Measurements from ENCODE around the gene BIRC7. TPM values are rescaled to one million over a fixed set of nuclear protein-coding genes. Genes with fewer than 3 reads are reported as not detected.

Gene BIRC7
- total RNA-seq, 1 donor from 2014 or later: 1.2 TPM

DNA sequence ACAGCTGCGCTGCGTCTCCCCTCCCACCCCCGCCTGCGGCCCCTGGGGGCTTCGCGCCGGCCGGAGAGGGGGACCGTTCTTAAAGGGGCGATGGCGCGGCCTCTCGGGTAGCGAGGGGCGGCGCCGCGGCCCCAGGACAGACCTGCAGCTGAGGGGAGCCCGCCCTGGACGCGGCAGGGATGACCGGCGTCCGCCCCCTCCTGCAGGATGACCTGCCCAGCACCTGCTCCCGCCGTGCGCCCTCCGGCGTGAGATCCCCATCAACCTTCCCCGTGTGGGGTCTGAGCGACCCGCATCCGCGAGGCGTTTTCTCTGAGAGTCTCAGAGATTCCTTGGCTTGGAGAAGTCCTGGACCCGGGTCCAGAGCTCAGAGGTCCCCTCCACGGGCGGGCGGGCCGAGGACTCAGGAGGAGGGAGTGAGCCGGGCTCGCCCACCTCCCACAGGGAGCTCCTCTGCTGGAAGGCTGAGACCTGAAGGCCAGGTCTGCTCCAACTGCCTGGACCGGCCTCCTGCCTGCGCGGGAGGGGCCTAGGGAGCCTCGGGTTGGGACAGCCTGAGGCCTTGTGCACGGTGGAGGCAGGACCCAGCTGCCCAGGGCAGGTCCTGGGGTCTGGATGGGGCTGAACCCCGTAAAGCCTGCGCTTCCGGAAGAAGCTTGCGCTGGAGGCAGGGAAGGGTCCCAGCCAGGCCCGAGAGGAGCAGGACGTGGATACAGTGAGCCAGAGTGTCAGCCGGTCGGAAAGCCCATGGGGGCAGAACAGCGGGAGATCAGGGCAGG lies 19.1 kb downstream of the BIRC7 start:
- peaks cover 26% of the 10 kb centered on the region for H3K4me1 Mint-ChIP-seq (ENCODE audit: unreplicated experiment)
- peaks cover 39% of the 10 kb centered on the region for H3K27me3 Mint-ChIP-seq
- TF ChIP-seq CTCF (conservative IDR thresholded peaks at IDR 0.05): no peak
- H3K4me3 Mint-ChIP-seq: peak overlapping the region; percentile 84
- no peaks in the 10 kb centered on the region for H3K9me3 Mint-ChIP-seq
- no peak overlapping the region for H3K27ac Mint-ChIP-seq
- DNase-seq (ENCODE audit: extremely low spot score, unreplicated experiment): no peak
- H3K36me3 Mint-ChIP-seq: no peaks in the 10 kb centered on the region

DNA sequence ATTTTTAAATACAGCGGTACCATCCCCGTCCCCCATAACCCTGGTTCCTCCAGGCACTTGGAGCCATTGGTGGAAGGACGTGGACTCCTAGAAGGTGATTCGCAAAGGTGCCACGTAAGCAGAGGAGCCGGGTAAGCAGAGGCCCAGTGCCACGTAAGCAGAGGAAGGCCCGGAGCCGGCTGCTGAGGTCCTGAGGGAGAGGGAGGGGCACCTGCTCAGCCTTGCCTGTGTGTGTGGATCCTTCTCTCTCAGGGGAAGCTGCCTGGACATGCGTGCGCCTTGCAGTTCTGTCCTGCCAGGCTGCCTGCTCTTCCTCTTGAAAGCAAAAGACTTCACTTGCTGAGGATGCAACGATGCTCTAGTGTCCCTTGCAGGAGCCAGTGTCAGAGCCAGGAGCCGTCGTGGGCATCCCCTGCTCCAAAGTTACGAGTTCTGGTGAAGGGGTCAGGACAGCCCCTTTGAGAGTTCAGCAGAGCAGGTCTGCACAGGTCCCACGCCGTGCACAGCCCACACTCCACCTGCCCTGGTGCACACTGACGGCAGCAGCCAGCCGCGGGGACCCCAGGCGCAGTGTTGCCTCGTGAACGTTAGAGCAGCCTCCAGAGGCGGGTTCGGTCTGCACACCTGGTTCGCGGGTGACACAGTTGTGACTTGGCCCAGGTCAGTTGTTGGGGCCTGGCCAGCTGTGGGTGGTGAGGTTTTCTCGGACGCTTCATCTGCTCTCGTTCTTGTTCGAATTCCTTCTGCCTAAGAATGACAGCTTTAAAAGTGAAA lies 20.4 kb downstream of the BIRC7 start:
- no peak for TF ChIP-seq CTCF (conservative IDR thresholded peaks at IDR 0.05)
- no peaks in the 10 kb centered on the region for H3K36me3 Mint-ChIP-seq
- peaks cover 35% of the 10 kb centered on the region for H3K27me3 Mint-ChIP-seq

GRCh38 chr20:63256954-63257353 lies 21.2 kb downstream of the BIRC7 start:
- Mint-ChIP-seq H3K27ac (no peak overlapping the region), H3K27me3 (peaks cover 32% of the 10 kb centered on the region), H3K4me3 (no peak overlapping the region), H3K36me3 (no peaks in the 10 kb centered on the region), H3K4me1 (ENCODE audit: unreplicated experiment) (peaks cover 32% of the 10 kb centered on the region), H3K9me3 (no peaks in the 10 kb centered on the region)
- TF ChIP-seq CTCF (conservative IDR thresholded peaks at IDR 0.05): no peak
- DNase-seq (ENCODE audit: extremely low spot score, unreplicated experiment): no peak

More for the DNA sequence above, 20.4 kb downstream of the BIRC7 start:
- peak overlapping the region; percentile 67 for H3K27ac Mint-ChIP-seq
- H3K4me3 Mint-ChIP-seq: peak overlapping the region; percentile 64
- H3K9me3 Mint-ChIP-seq: no peaks in the 10 kb centered on the region
- no peak for DNase-seq (ENCODE audit: extremely low spot score, unreplicated experiment)
- peaks cover 26% of the 10 kb centered on the region for H3K4me1 Mint-ChIP-seq (ENCODE audit: unreplicated experiment)

DNA sequence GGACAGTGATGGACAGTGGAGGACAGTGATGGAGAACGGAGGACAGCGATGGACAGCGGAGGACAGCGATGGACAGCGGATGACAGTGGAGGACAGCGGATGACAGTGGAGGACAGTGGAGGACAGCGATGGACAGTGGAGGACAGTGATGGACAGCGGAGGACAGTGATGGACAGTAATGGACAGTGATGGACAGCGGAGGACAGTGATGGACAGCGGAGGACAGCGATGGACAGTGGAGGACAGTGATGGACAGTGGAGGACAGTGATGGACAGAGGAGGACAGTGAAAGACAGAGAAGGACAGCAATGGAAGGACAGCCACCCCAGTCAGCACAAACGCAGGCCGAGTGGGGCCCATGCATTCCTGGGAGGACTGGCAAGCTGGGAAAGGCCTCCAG lies 21.9 kb downstream of the BIRC7 start:
- Mint-ChIP-seq H3K4me3 (no peak overlapping the region), H3K9me3 (no peaks in the 10 kb centered on the region), H3K36me3 (no peaks in the 10 kb centered on the region), H3K4me1 (ENCODE audit: unreplicated experiment) (peaks cover 32% of the 10 kb centered on the region), H3K27ac (no peak overlapping the region), H3K27me3 (peaks cover 25% of the 10 kb centered on the region)
- TF ChIP-seq CTCF (conservative IDR thresholded peaks at IDR 0.05): no peak
- no peak for DNase-seq (ENCODE audit: extremely low spot score, unreplicated experiment)

DNA sequence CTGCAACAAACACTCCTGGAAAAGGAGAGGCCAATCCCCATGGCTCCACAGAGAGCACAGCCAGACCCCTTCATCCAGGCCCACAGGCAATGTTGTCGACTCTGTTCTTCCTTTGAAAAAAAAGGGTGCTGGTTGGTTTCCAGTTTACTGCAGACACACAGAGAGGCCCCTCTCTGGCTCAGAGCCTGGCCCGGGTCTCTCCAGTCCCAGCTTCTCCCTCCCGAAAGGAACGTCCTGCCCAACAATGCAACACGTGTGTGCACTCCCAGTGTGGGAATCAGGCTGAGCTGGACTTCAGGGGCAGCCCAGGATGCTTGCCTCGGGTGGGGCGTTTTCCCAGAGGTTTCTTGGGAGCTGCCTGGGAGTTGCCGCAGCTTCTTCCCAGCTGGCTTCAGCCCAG lies 23.1 kb downstream of the BIRC7 start:
- no peak for DNase-seq (ENCODE audit: extremely low spot score, unreplicated experiment)
- Mint-ChIP-seq H3K9me3 (no peaks in the 10 kb centered on the region), H3K27ac (no peak overlapping the region), H3K4me1 (ENCODE audit: unreplicated experiment) (peaks cover 26% of the 10 kb centered on the region), H3K36me3 (no peaks in the 10 kb centered on the region), H3K27me3 (peaks cover 19% of the 10 kb centered on the region), H3K4me3 (no peak overlapping the region)
- no peak for TF ChIP-seq CTCF (conservative IDR thresholded peaks at IDR 0.05)
